Progenitor cell of endocrine pancreas (in vitro differentiated cells): Measurements from ENCODE around the gene CPEB3. TPM values are rescaled to one million over a fixed set of nuclear protein-coding genes. Genes with fewer than 3 reads are reported as not detected.

Experiments used
- DNase-seq: peaks from one replicate; pipeline ENCODE4 v3.0.0; 2021; ENCODE audit warnings: low spot score; ENCODE audit not compliant: unreplicated experiment
- H3K27ac Mint-ChIP-seq: 2 replicates; pipeline ENCODE4 v1.8.0; 2021; ENCODE audit warnings: mild to moderate bottlenecking, moderate library complexity, mixed read lengths
- H3K27me3 Mint-ChIP-seq: 2 replicates; pipeline ENCODE4 v1.8.0; 2021; ENCODE audit warnings: mixed read lengths
- H3K36me3 Mint-ChIP-seq: 2 replicates; pipeline ENCODE4 v1.8.0; 2022; ENCODE audit warnings: mixed read lengths; ENCODE audit not compliant: insufficient read depth
- H3K4me1 Mint-ChIP-seq: 2 replicates; pipeline ENCODE4 v1.8.0; 2021; ENCODE audit warnings: low read depth, mixed read lengths
- H3K4me3 Mint-ChIP-seq: 2 replicates; pipeline ENCODE4 v1.8.0; 2021; ENCODE audit warnings: low read depth, mild to moderate bottlenecking, moderate library complexity, mixed read lengths
- H3K9me3 Mint-ChIP-seq: 2 replicates; pipeline ENCODE4 v1.8.0; 2021; ENCODE audit warnings: low read depth, mixed read lengths
- total RNA-seq: library from RNA; stranded (reverse); gene quantifications from 2 replicates; pipeline ENCODE4 v1.2.1, GENCODE V29; 2021
- TF ChIP-seq, protein P1 (sequence below): fragments of 200-600 bp; sonication (generic); IDR thresholded peaks from one replicate; pipeline ENCODE4 v1.5.0; 2021; ENCODE audit warnings: antibody characterized with exemption, mild to moderate bottlenecking; ENCODE audit not compliant: unreplicated experiment

Gene CPEB3
- total RNA-seq, 1 donor from 2014 or later, result 2.1 TPM

DNA sequence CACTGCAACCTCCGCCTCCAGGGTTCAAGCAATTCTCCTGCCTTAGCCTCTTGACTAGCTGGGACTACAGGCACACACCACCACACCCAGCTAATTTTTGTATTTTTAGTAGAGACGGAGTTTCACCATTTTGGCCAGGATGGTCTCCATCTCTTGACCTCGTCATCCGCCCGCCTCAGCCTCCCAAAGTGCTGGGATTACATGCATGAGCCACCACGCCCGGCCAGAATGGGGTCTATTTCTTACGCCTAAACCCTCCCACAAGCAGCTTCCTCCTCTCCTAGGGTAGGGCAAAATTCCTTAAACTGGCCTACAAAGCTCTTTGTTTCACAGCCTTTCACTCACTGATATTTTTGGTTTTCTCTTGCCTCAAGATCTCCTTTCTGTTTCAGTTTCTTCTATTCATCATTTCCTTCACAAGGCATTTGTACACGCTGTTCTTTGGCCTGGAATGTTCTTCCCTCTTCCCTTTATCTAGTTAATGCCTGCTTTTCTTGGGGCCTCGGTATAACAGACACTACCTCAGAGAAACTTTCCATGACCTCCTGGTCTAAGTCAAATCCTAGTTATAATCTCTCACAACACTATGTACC lies 6.7 kb downstream of the CPEB3 start:
- Mint-ChIP-seq H3K4me3 (no peak overlapping the region), H3K4me1 (no peaks in the 10 kb centered on the region)

DNA sequence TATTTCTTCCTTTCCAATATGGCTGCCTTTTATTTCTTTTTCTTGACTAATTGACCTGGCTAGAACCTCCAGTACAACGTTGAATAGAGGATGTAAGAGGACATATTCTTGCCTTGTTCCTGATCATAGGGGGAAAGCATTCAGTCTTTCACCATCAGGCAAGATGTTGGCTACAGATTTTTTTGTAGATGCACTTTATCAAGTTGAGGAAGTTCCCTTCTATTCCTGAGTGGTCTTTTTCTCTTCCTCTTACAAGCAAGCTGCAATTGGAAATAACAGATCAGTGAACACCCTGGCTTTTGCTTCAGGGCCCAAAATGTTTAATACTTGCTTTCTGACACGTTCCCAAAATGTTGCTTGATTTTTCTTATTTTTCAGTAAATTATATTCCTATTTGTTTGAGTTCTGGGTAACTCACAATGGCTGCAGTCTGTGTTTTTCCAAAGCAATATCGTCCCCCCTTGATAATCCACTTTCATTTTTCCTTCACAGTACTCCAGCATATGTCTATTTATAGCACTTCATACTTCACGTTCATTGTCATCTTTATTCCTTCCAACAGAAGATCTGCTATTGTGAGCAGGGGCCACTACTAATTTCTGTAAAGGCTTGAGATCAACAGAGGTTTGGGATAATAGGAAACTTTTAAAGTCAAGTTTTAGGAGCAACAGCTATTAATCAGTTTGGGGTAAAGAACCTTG lies 11.7 kb downstream of the CPEB3 start:
- TF ChIP-seq, protein P1, sequence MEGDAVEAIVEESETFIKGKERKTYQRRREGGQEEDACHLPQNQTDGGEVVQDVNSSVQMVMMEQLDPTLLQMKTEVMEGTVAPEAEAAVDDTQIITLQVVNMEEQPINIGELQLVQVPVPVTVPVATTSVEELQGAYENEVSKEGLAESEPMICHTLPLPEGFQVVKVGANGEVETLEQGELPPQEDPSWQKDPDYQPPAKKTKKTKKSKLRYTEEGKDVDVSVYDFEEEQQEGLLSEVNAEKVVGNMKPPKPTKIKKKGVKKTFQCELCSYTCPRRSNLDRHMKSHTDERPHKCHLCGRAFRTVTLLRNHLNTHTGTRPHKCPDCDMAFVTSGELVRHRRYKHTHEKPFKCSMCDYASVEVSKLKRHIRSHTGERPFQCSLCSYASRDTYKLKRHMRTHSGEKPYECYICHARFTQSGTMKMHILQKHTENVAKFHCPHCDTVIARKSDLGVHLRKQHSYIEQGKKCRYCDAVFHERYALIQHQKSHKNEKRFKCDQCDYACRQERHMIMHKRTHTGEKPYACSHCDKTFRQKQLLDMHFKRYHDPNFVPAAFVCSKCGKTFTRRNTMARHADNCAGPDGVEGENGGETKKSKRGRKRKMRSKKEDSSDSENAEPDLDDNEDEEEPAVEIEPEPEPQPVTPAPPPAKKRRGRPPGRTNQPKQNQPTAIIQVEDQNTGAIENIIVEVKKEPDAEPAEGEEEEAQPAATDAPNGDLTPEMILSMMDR, result no peak
- Mint-ChIP-seq H3K4me3 (no peak overlapping the region), H3K4me1 (no peaks in the 10 kb centered on the region), H3K36me3 (no peaks in the 10 kb centered on the region), H3K27ac (no peak overlapping the region), H3K27me3 (no peaks in the 10 kb centered on the region), H3K9me3 (no peaks in the 10 kb centered on the region)
- no peak for DNase-seq

More for the DNA sequence above, 6.7 kb downstream of the CPEB3 start:
- TF ChIP-seq, protein P1, result no peak
- no peaks in the 10 kb centered on the region for H3K36me3 Mint-ChIP-seq
- H3K9me3 Mint-ChIP-seq, result peaks cover 3% of the 10 kb centered on the region
- no peaks in the 10 kb centered on the region for H3K27me3 Mint-ChIP-seq
- no peak for DNase-seq
- H3K27ac Mint-ChIP-seq, result no peak overlapping the region

DNA sequence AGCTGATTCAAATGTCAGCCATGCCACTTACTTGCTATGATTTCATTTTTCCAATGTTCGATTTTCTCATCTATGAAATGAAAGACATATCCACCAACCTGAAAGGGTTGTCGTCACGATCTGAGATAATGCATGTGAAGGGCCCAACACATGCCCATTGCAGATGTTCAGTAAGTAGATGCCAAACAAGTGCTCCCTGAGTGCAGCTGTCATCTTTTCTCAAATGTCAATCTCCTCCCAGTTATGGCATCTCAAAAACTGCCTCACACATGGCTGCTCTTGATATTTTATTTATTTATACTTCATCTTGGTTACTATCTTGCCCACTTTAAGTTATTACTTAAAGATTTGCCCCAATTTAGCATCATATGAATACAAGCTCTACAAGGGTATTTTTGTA lies 16.8 kb downstream of the CPEB3 start:
- no peak for DNase-seq
- no peak overlapping the region for H3K4me3 Mint-ChIP-seq
- TF ChIP-seq, protein P1, result no peak
- no peak overlapping the region for H3K27ac Mint-ChIP-seq
- H3K27me3 Mint-ChIP-seq, result no peaks in the 10 kb centered on the region
- no peaks in the 10 kb centered on the region for H3K36me3 Mint-ChIP-seq
- no peaks in the 10 kb centered on the region for H3K4me1 Mint-ChIP-seq
- peaks cover 5% of the 10 kb centered on the region for H3K9me3 Mint-ChIP-seq

DNA sequence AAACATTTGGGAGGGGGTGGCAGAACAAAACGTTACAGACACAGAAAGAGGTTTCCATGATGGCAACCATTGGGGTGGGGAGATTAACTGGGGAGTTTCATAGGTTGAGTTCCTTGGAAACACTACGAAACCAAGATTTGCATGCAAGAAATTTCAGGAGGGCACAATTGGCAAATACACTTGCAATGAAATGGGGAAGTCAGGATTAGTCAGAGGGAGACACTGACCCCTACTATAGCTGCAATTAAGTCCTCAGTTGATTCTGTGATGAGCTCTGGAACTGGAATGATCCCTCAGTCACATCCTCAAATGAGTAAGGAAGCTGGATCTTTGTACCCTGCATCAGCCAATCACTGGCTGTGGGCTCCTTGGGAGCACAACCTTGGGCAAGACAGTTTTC lies 22.1 kb downstream of the CPEB3 start:
- no peak for DNase-seq
- no peaks in the 10 kb centered on the region for H3K4me1 Mint-ChIP-seq
- no peak overlapping the region for H3K4me3 Mint-ChIP-seq
- peaks cover 5% of the 10 kb centered on the region for H3K9me3 Mint-ChIP-seq
- TF ChIP-seq, protein P1, result no peak
- no peaks in the 10 kb centered on the region for H3K27me3 Mint-ChIP-seq
- no peak overlapping the region for H3K27ac Mint-ChIP-seq
- H3K36me3 Mint-ChIP-seq, result no peaks in the 10 kb centered on the region

DNA sequence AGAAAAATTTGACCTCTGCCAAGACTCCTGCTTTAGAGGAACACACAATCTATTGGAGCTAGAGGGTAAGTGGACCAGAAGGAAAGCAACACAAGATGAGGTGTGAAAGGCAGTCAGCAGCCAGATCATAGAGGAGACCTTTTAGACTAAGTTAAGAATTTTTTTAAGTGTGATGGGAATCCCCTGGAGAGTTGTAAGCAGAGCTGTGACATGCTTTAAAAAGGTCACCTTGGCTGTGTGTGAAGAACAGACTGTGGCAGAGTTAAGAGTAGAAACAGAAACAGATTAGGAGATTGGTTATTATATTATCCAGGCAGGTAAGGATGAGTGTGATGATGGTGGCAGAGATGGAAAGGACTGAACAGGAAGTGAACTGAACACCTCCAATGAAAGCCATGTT lies 23.5 kb downstream of the CPEB3 start:
- Mint-ChIP-seq H3K27me3 (no peaks in the 10 kb centered on the region), H3K9me3 (peaks cover 5% of the 10 kb centered on the region), H3K27ac (no peak overlapping the region), H3K4me1 (no peaks in the 10 kb centered on the region), H3K36me3 (no peaks in the 10 kb centered on the region), H3K4me3 (no peak overlapping the region)
- TF ChIP-seq, protein P1, result no peak
- no peak for DNase-seq
